ENCODE results near the gene GAA. TPM values are rescaled to one million over a fixed set of nuclear protein-coding genes. Genes with fewer than 3 reads are reported as not detected.

GAA gene
- total RNA-seq, 2 donors from 2014 or later = 63.0 to 93.9 TPM

- 58 to 68% methylated on average over 2 of the region's 2 CpGs for WGBS, 2 donors
- H3K36me3 ChIP-seq (replicated peaks in 1 of 2; ENCODE audit: insufficient read depth in 1 of 2, low read depth in 2 of 2) = no peaks in the 10 kb centered on the region
- intact Hi-C loops (cut with DNase I) = no loop called here
Measured at GRCh38 chr17:80158846-80159245, 57.5 kb downstream of the GAA start.

GRCh38 chr17:80160536-80160935 lies 59.2 kb downstream of the GAA start:
- H3K36me3 ChIP-seq (replicated peaks in 1 of 2; ENCODE audit: insufficient read depth in 1 of 2, low read depth in 2 of 2) = no peaks in the 10 kb centered on the region
- no peak overlapping the region for H3K4me3 ChIP-seq
- DNase-seq (no peak), ATAC-seq (no peak)
- intact Hi-C loops (cut with DNase I) = no loop called here
- no peak overlapping the region for H3K27ac ChIP-seq
- H3K4me1 ChIP-seq = no peaks in the 10 kb centered on the region
- 32 to 34% methylated on average over 3 of the region's 3 CpGs for WGBS, 2 donors
- H3K27me3 ChIP-seq = no peaks in the 10 kb centered on the region
- H3K9me3 ChIP-seq = no peaks in the 10 kb centered on the region
- no peak for TF ChIP-seq POLR2A (IDR thresholded peaks at IDR 0.05)
- TF ChIP-seq CTCF (IDR thresholded peaks at IDR 0.05) = no peak

More at GRCh38 chr17:80158846-80159245, 57.5 kb downstream of the GAA start:
- ATAC-seq = no peak
- no peaks in the 10 kb centered on the region for H3K27me3 ChIP-seq
- H3K27ac ChIP-seq = no peak overlapping the region
- H3K4me3 ChIP-seq = no peak overlapping the region
- H3K4me1 ChIP-seq = no peaks in the 10 kb centered on the region
- H3K9me3 ChIP-seq = no peaks in the 10 kb centered on the region
- DNase-seq = no peak
- no peak for TF ChIP-seq CTCF (IDR thresholded peaks at IDR 0.05)
- no peak for TF ChIP-seq POLR2A (IDR thresholded peaks at IDR 0.05)

GRCh38 chr17:80163336-80163735 lies 62.0 kb downstream of the GAA start:
- TF ChIP-seq POLR2A (IDR thresholded peaks at IDR 0.05) (no peak), CTCF (IDR thresholded peaks at IDR 0.05) (no peak)
- Histone ChIP-seq H3K9me3 (no peaks in the 10 kb centered on the region), H3K4me1 (no peaks in the 10 kb centered on the region), H3K36me3 (replicated peaks in 1 of 2; ENCODE audit: insufficient read depth in 1 of 2, low read depth in 2 of 2) (no peaks in the 10 kb centered on the region), H3K27ac (no peak overlapping the region), H3K27me3 (no peaks in the 10 kb centered on the region), H3K4me3 (no peak overlapping the region)
- no peak for ATAC-seq
- no peak for DNase-seq
- 78 to 90% methylated on average over 4 of the region's 4 CpGs for WGBS, 2 donors
- intact Hi-C loops (cut with DNase I) = no loop called here

- ATAC-seq = no peak
- no peak overlapping the region for H3K27ac ChIP-seq
- H3K27me3 ChIP-seq = no peaks in the 10 kb centered on the region
- WGBS, 2 donors = 37 to 46% methylated on average over 11 of the region's 11 CpGs
- no peaks in the 10 kb centered on the region for H3K36me3 ChIP-seq (replicated peaks in 1 of 2; ENCODE audit: insufficient read depth in 1 of 2, low read depth in 2 of 2)
- TF ChIP-seq CTCF (IDR thresholded peaks at IDR 0.05) (no peak), POLR2A (IDR thresholded peaks at IDR 0.05) (no peak)
- no peaks in the 10 kb centered on the region for H3K9me3 ChIP-seq
- intact Hi-C loops (cut with DNase I) = no loop called here
- H3K4me3 ChIP-seq = no peak overlapping the region
- no peak for DNase-seq
- H3K4me1 ChIP-seq = no peaks in the 10 kb centered on the region
Measured at GRCh38 chr17:80164185-80164584, 62.8 kb downstream of the GAA start.

GRCh38 chr17:80166446-80166845 lies 65.1 kb downstream of the GAA start:
- Histone ChIP-seq H3K27me3 (no peaks in the 10 kb centered on the region), H3K4me1 (peaks cover 4% of the 10 kb centered on the region), H3K27ac (no peak overlapping the region), H3K36me3 (replicated peaks in 1 of 2; ENCODE audit: insufficient read depth in 1 of 2, low read depth in 2 of 2) (no peaks in the 10 kb centered on the region), H3K4me3 (no peak overlapping the region), H3K9me3 (no peaks in the 10 kb centered on the region)
- intact Hi-C loops (cut with DNase I) = no loop called here
- no peak for TF ChIP-seq CTCF (IDR thresholded peaks at IDR 0.05)
- no peak for TF ChIP-seq POLR2A (IDR thresholded peaks at IDR 0.05)
- 60 to 85% methylated on average over 6 of the region's 6 CpGs for WGBS, 2 donors
- DNase-seq = no peak
- ATAC-seq = no peak

Measured in body of pancreas (tissue), 4 donors.